Measurements from ENCODE around the gene C6orf47. TPM values are rescaled to one million over a fixed set of nuclear protein-coding genes. Genes with fewer than 3 reads are reported as not detected.

The C6orf47 gene
- total RNA-seq, 2 experiments from 2014 or later: 20.2 to 20.9 TPM

GRCh38 chr6:31693535-31693934 lies 33.0 kb upstream of the C6orf47 start:
- Mint-ChIP-seq H3K27ac (no peak overlapping the region), H3K4me1 (peaks cover 10% of the 10 kb centered on the region), H3K9me3 (no peaks in the 10 kb centered on the region), H3K36me3 (ENCODE audit: low read depth) (peaks cover 50% of the 10 kb centered on the region), H3K4me3 (no peak overlapping the region), H3K27me3 (no peaks in the 10 kb centered on the region)
- DNase-seq: no peak
- CTCF ChIA-PET: interaction anchor here (0.9 to 1.6 kb wide), 3 partner anchors 18 to 182 kb away, joined by 3 to 4 read pairs (median 3); no protein-coding TSS in a partner anchor
- POLR2A ChIA-PET: no interaction called here

GRCh38 chr6:31692886-31693285 lies 32.3 kb upstream of the C6orf47 start:
- ChIA-PET CTCF (interaction anchor here (1.3 to 1.6 kb wide), 2 partner anchors 18 to 32 kb away, joined by 3 read pairs; partner anchors contain the start of gene C6orf47), POLR2A (no interaction called here)

GRCh38 chr6:31692353-31692752 lies 31.8 kb upstream of the C6orf47 start:
- Mint-ChIP-seq H3K36me3 (ENCODE audit: low read depth) (peaks cover 55% of the 10 kb centered on the region), H3K4me1 (peaks cover 3% of the 10 kb centered on the region), H3K4me3 (no peak overlapping the region)

More at GRCh38 chr6:31692886-31693285, 32.3 kb upstream of the C6orf47 start:
- H3K27ac Mint-ChIP-seq: no peak overlapping the region
- peaks cover 54% of the 10 kb centered on the region for H3K36me3 Mint-ChIP-seq (ENCODE audit: low read depth)
- no peaks in the 10 kb centered on the region for H3K27me3 Mint-ChIP-seq
- DNase-seq: no peak
- H3K4me3 Mint-ChIP-seq: no peak overlapping the region
- peaks cover 8% of the 10 kb centered on the region for H3K4me1 Mint-ChIP-seq
- H3K9me3 Mint-ChIP-seq: no peaks in the 10 kb centered on the region

GRCh38 chr6:31691564-31692108 lies 31.1 kb upstream of the C6orf47 start:
- no peaks in the 10 kb centered on the region for H3K27me3 Mint-ChIP-seq
- CTCF ChIA-PET: interaction anchor here (0.5 to 1.7 kb wide), 3 partner anchors 11 to 149 kb away, joined by 3 to 4 read pairs (median 4); partner anchors contain the start of genes C6orf47 and LY6G5C

More at GRCh38 chr6:31692353-31692752, 31.8 kb upstream of the C6orf47 start:
- no peak for DNase-seq
- Mint-ChIP-seq H3K9me3 (no peaks in the 10 kb centered on the region), H3K27ac (no peak overlapping the region), H3K27me3 (no peaks in the 10 kb centered on the region)
- ChIA-PET CTCF (interaction anchor here (1.3 to 1.6 kb wide), 2 partner anchors 19 to 31 kb away, joined by 3 read pairs; partner anchors contain the start of gene C6orf47), POLR2A (no interaction called here)

GRCh38 chr6:31691078-31691463 lies 30.5 kb upstream of the C6orf47 start:
- no peak for DNase-seq
- no peak overlapping the region for H3K27ac Mint-ChIP-seq
- H3K4me3 Mint-ChIP-seq: no peak overlapping the region
- H3K36me3 Mint-ChIP-seq (ENCODE audit: low read depth): peaks cover 55% of the 10 kb centered on the region
- H3K9me3 Mint-ChIP-seq: no peaks in the 10 kb centered on the region
- no peaks in the 10 kb centered on the region for H3K27me3 Mint-ChIP-seq
- no peaks in the 10 kb centered on the region for H3K4me1 Mint-ChIP-seq
- CTCF ChIA-PET: interaction anchor here (0.5 to 1.7 kb wide), 3 partner anchors 10 to 149 kb away, joined by 3 to 4 read pairs (median 4); partner anchors contain the start of gene LY6G5C
- POLR2A ChIA-PET: no interaction called here

More at GRCh38 chr6:31691564-31692108, 31.1 kb upstream of the C6orf47 start:
- Mint-ChIP-seq H3K36me3 (ENCODE audit: low read depth) (peaks cover 55% of the 10 kb centered on the region), H3K27ac (no peak overlapping the region), H3K4me1 (no peaks in the 10 kb centered on the region), H3K4me3 (no peak overlapping the region), H3K9me3 (no peaks in the 10 kb centered on the region)
- POLR2A ChIA-PET: no interaction called here
- no peak for DNase-seq

- Mint-ChIP-seq H3K9me3 (no peaks in the 10 kb centered on the region), H3K4me3 (no peak overlapping the region), H3K4me1 (no peaks in the 10 kb centered on the region), H3K36me3 (ENCODE audit: low read depth) (peaks cover 59% of the 10 kb centered on the region), H3K27ac (peak overlapping the region; percentile 2), H3K27me3 (no peaks in the 10 kb centered on the region)
- ChIA-PET CTCF (interaction anchor here (0.5 to 1.7 kb wide), 4 partner anchors 10 to 150 kb away, joined by 3 to 4 read pairs (median 4); partner anchors contain the start of genes LY6G5C and LY6G6D), POLR2A (no interaction called here)
- DNase-seq: no peak
Observed at GRCh38 chr6:31690231-31691077, 29.9 kb upstream of the C6orf47 start.

- Mint-ChIP-seq H3K4me3 (no peak overlapping the region), H3K27ac (no peak overlapping the region), H3K27me3 (no peaks in the 10 kb centered on the region), H3K36me3 (ENCODE audit: low read depth) (peaks cover 55% of the 10 kb centered on the region), H3K9me3 (no peaks in the 10 kb centered on the region), H3K4me1 (no peaks in the 10 kb centered on the region)
- DNase-seq: peak; percentile 14
- ChIA-PET POLR2A (no interaction called here), CTCF (interaction anchor here (1.0 to 1.5 kb wide), 2 partner anchors 18 to 26 kb away, joined by 3 to 4 read pairs; partner anchors contain the start of gene LY6G6D)
Observed at GRCh38 chr6:31689249-31690110, 28.9 kb upstream of the C6orf47 start.

- H3K36me3 Mint-ChIP-seq (ENCODE audit: low read depth): peaks cover 49% of the 10 kb centered on the region
- POLR2A ChIA-PET: no interaction called here
- no peaks in the 10 kb centered on the region for H3K4me1 Mint-ChIP-seq
- DNase-seq: no peak
- no peak overlapping the region for H3K27ac Mint-ChIP-seq
- H3K4me3 Mint-ChIP-seq: no peak overlapping the region
- H3K9me3 Mint-ChIP-seq: no peaks in the 10 kb centered on the region
- H3K27me3 Mint-ChIP-seq: no peaks in the 10 kb centered on the region
- CTCF ChIA-PET: interaction anchor here (0.6 to 1.5 kb wide), 4 partner anchors 9 to 82 kb away, joined by 3 to 4 read pairs (median 3); no protein-coding TSS in a partner anchor
Observed at GRCh38 chr6:31687860-31688693, 27.5 kb upstream of the C6orf47 start.

GRCh38 chr6:31687321-31687720 lies 26.7 kb upstream of the C6orf47 start:
- Mint-ChIP-seq H3K4me1 (peaks cover under 1% of the 10 kb centered on the region), H3K27ac (no peak overlapping the region), H3K4me3 (no peak overlapping the region), H3K27me3 (no peaks in the 10 kb centered on the region), H3K9me3 (no peaks in the 10 kb centered on the region), H3K36me3 (ENCODE audit: low read depth) (peaks cover 43% of the 10 kb centered on the region)
- POLR2A ChIA-PET: no interaction called here
- CTCF ChIA-PET: interaction anchor here (0.5 to 1.2 kb wide), 4 partner anchors 9 to 178 kb away, joined by 3 read pairs; no protein-coding TSS in a partner anchor
- DNase-seq: no peak

GRCh38 chr6:31686483-31686882 lies 25.9 kb upstream of the C6orf47 start:
- ChIA-PET POLR2A (no interaction called here), CTCF (interaction anchor here (0.5 kb wide), 1 partner anchor 179 kb away, joined by 3 read pairs; no protein-coding TSS in a partner anchor)
- no peak for DNase-seq
- peaks cover 41% of the 10 kb centered on the region for H3K36me3 Mint-ChIP-seq (ENCODE audit: low read depth)
- H3K4me1 Mint-ChIP-seq: peaks cover 9% of the 10 kb centered on the region
- H3K27me3 Mint-ChIP-seq: no peaks in the 10 kb centered on the region
- H3K9me3 Mint-ChIP-seq: no peaks in the 10 kb centered on the region
- no peak overlapping the region for H3K4me3 Mint-ChIP-seq
- H3K27ac Mint-ChIP-seq: no peak overlapping the region

GRCh38 chr6:31683591-31683990 lies 23.0 kb upstream of the C6orf47 start:
- Mint-ChIP-seq H3K4me1 (peaks cover 32% of the 10 kb centered on the region), H3K27me3 (no peaks in the 10 kb centered on the region), H3K4me3 (no peak overlapping the region), H3K9me3 (no peaks in the 10 kb centered on the region), H3K36me3 (ENCODE audit: low read depth) (peaks cover 23% of the 10 kb centered on the region), H3K27ac (no peak overlapping the region)
- DNase-seq: no peak
- ChIA-PET CTCF (interaction anchor here (0.6 to 1.7 kb wide), 2 partner anchors 12 to 55 kb away, joined by 3 to 4 read pairs; no protein-coding TSS in a partner anchor), POLR2A (no interaction called here)

Data from activated CD4-positive, alpha-beta T cell treated with anti-CD3 and anti-CD28 coated beads, Interleukin-2, amount 10 ng/mL, durations not matched to agents 7 days and 5 days (primary cell).